ENCODE data around the gene PPT2. TPM values are rescaled to one million over a fixed set of nuclear protein-coding genes. Genes with fewer than 3 reads are reported as not detected.
"Not testable (repeated sequence)": the region's sequence is repeated elsewhere in the genome, so short reads cannot be mapped to it uniquely, and the experiment has no call there.

PPT2 gene
- total RNA-seq, 1 donor from 2014 or later: 53.4 TPM

DNA sequence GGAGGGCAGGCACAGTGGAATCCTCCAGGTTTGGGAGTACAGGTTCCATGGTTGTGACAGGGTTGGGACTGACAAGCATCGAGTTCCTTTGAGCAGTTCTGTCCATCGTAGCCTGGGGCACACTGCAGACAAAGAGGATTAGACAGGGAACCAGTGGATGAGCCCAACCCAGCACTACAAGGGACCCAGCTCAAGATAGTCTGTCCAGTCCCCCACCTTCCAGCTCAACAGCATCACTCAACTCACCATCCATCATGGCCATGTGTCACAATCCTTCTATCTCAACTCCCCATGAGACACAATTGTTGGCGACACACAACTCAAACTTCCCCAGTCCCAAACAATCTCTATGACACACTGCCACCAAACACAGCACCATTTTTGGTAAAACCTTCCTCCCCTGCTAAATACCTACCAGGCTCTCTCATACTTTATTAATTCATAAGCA lies 50.4 kb downstream of the PPT2 start:
- DNase-seq (ENCODE audit: low read depth in 2 of 2): no peak

DNA sequence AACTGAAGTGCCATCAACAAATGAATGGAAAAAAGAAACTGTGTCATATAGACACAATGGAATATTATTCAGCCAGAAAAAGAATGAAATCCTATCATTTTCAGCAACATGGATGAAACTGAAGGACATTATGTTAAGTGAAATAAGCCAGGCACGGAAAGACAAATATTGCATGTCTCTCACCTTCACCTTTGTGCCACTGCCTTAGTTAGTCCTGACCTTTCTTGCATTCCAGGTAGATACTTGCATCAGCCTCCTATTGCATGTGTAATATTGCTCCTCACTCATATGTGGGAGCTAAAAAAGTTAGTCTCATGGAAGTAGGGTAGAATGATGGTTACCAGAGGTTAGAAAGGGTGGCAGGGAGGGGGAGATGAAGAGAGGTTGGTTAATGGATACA lies 55.1 kb downstream of the PPT2 start:
- no peak for DNase-seq (ENCODE audit: low read depth in 2 of 2)

DNA sequence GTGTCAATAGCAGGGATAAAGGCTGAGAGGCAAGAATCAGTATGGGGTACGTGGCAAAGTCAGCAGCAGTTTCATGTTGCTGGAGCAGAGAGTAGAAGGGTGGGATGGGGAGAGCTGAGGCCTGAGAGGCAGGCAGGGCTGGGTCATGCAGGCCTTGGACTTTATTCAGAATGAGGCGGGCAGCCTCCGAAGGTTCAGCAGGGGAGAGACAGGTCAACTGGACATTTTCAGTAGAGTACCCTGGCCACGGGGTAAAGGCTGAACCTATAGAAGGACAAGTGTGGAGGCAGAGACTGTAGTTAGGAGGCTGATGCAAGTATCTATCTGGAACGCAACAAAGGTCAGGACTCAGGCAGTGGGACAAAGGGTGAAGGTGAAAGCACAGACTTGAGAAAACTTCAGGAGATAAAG lies 56.3 kb downstream of the PPT2 start:
- DNase-seq (ENCODE audit: low read depth in 2 of 2): no peak

DNA sequence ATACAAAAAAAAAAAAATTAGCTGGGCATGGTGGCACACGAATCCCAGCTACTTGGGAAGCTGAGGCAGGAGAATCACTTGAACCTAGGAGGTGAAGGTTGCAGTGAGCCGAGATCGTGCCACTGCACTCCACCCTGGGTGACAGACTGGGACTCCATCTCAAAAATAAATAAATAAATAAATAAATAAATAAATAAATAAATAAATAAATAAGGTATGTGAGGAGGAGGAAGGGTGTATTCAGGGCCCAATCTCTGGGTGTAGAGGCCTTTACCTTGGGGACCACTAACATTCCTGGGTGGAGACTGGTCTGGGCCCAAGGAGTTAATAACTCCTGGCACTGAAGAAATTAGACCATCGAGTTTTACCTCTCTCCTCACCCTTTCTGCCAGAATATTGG lies 57.5 kb downstream of the PPT2 start:
- not testable (repeated sequence) for DNase-seq (ENCODE audit: low read depth in 2 of 2)

DNA sequence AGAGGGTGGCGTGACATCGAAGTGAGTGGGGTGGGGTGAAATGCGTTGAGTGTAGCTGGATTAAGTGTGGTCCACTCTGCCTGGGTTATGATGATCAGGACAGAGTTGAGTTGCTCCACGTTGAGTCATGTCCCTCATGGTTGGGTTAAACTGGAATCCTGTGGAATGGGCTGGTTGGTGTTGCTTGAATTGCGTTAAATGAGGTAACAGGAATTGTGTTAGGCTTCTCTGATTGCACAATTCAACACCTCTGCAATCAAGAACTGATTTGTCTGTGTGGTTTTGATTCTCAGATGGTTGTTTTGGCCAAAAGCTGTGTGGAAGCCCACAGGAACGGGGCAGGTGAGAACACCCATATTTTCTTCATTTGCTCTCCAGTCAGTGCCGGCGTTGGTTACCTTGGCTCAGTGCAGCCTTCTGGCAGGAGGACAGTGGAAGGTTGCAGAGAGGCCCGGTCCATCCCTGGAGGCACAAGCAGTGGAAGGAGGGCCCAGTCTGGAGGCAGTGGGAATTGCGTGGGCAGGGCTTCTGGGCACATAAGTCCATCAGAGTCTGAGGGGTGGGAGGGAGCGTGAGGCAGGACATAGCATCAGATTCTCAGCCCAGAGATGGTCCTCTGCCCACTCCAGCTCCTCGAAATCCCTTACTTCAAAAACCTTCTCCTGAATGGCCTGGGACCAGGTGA lies 58.3 kb downstream of the PPT2 start:
- DNase-seq (ENCODE audit: low read depth in 2 of 2): no peak

Other genes starting within 250 kb of the PPT2 start
- under 0.01 TPM in 1 of 2 replicates, not detected in the other for gene C2, start 226.4 kb upstream of the PPT2 start, total RNA-seq
- gene CFB, start 208.0 kb upstream of the PPT2 start, total RNA-seq: 0.44 and 0.60 TPM in 2 replicates
- gene NELFE, start 195.2 kb upstream of the PPT2 start, total RNA-seq: 54.3 and 55.8 TPM in 2 replicates
- gene SKIC2, start 195.0 kb upstream of the PPT2 start, total RNA-seq: 22.7 and 30.2 TPM in 2 replicates
- gene DXO, start 182.0 kb upstream of the PPT2 start, total RNA-seq: 5.9 and 10.1 TPM in 2 replicates
- gene C4A, start 172.1 kb upstream of the PPT2 start, total RNA-seq: 0.44 and 1.8 TPM in 2 replicates
- 0.44 and 1.4 TPM in 2 replicates for gene C4B, start 139.3 kb upstream of the PPT2 start, total RNA-seq
- gene CYP21A2, start 115.7 kb upstream of the PPT2 start, total RNA-seq: not detected in 2 replicates
- gene TNXB, start 44.8 kb upstream of the PPT2 start, total RNA-seq: 0.44 and 4.2 TPM in 2 replicates
- gene ATF6B, start 25.9 kb upstream of the PPT2 start, total RNA-seq: 9.6 and 11.5 TPM in 2 replicates
- 4.0 and 5.0 TPM in 2 replicates for gene FKBPL, start 23.9 kb upstream of the PPT2 start, total RNA-seq
- 0.20 TPM in 1 of 2 replicates, not detected in the other for gene PRRT1, start 2.2 kb upstream of the PPT2 start, total RNA-seq
- gene EGFL8, start 10.5 kb downstream of the PPT2 start, total RNA-seq: 0.65 and 1.2 TPM in 2 replicates
- 8.3 and 11.9 TPM in 2 replicates for gene AGPAT1, start 21.9 kb downstream of the PPT2 start, total RNA-seq
- gene RNF5, start 24.3 kb downstream of the PPT2 start, total RNA-seq: 38.6 and 57.1 TPM in 2 replicates
- 0.22 and 0.60 TPM in 2 replicates for gene AGER, start 30.1 kb downstream of the PPT2 start, total RNA-seq
- 26.8 and 33.1 TPM in 2 replicates for gene PBX2, start 36.1 kb downstream of the PPT2 start, total RNA-seq
- gene GPSM3, start 38.5 kb downstream of the PPT2 start, total RNA-seq: 6.2 and 7.0 TPM in 2 replicates
- gene NOTCH4, start 69.9 kb downstream of the PPT2 start, total RNA-seq: 9.1 and 14.8 TPM in 2 replicates
- not detected in 2 replicates for gene TSBP1, start 217.8 kb downstream of the PPT2 start, total RNA-seq